HG02642 (cell line): ENCODE data around the gene AACS.
A peak's percentile ranks its signal among the peaks of the same experiment; 100 is the strongest.
"Not testable (repeated sequence)": the region's sequence is repeated elsewhere in the genome, so short reads cannot be mapped to it uniquely, and the experiment has no call there.

ENCODE experiments used
- ATAC-seq: cut with Tn5 transposase; IDR thresholded peaks from one replicate; pipeline ENCODE4 v1.9.1; 2021; ENCODE audit warnings: mild to moderate bottlenecking; ENCODE audit not compliant: unreplicated experiment, poor library complexity

The AACS gene, protein sequence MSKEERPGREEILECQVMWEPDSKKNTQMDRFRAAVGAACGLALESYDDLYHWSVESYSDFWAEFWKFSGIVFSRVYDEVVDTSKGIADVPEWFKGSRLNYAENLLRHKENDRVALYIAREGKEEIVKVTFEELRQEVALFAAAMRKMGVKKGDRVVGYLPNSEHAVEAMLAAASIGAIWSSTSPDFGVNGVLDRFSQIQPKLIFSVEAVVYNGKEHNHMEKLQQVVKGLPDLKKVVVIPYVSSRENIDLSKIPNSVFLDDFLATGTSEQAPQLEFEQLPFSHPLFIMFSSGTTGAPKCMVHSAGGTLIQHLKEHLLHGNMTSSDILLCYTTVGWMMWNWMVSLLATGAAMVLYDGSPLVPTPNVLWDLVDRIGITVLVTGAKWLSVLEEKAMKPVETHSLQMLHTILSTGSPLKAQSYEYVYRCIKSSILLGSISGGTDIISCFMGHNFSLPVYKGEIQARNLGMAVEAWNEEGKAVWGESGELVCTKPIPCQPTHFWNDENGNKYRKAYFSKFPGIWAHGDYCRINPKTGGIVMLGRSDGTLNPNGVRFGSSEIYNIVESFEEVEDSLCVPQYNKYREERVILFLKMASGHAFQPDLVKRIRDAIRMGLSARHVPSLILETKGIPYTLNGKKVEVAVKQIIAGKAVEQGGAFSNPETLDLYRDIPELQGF

DNA sequence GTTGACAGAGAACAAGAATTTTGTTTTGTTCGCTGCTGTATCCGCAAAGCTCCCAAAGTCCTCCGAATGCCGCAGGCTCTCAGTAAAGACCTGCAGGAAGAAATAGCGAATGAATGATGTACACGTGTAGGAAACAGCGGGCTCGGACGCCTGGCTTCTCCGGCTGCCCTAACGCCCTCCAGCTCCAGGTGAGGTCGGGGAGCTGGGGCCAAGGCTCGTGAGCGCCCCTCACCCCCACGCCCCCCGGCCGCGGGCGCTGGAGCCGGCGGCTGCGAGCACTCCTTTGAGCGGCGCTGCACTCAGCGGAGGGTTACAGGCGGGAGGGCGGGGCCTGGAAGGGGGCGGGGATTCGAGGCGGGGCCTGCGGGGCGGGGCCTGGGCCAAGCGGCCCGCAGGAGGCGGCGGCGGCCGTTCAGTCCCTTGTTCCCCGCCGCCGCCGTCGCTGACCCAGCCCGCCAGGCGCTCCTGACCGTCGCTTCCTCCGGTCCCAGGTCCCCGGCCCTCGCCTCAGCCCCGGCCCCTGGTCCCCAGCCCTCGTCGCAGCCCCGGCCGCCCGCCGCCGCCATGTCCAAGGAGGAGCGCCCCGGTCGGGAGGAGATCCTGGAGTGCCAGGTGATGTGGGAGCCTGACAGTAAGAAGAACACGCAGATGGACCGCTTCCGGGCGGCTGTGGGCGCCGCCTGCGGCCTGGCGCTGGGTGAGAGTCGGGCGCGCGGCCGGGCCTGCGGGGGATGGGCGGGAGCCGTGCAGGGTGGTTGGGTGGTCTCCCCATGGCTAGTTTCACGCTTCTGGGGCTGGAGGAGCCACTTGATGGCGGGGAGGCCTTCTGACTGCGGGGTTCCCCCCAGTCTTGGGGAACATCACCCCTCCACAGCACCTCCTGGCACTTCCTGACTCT lies at the start of gene AACS:
AACS (plus strand) TSS at position 415 of the 898 bp plus-strand sequence; CDS start at position 565, 150 bp downstream.
- peak; percentile 93 for ATAC-seq

DNA sequence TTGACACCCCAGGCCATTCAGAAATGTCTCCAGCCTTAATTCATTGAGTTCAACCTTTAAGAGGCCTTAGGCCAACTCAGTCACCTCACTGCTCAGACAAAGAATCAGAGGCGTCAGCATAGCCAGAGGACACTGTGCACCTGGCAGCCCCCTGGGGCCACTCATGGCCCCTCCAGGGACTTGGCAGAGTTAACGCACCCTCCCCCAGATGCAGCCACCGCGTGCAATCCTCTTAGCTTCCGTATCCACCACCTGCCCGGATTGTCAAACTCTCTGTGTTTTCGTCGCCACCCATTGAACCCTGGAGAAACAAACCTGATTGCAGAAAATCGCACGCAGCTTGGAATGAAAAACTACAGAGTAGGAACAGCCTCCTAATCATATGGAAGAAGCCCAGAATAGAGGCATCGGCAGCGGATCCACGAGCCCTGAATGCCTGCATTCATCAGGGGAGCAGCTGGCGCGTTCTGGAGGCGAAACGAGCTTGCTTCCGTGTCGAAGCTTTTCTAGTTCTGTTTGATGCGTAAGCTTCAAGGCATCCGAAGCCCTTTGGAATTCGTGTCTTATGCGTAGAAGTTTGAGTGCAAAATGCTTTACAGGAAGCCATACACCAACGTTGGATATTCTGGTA lies 49.4 kb upstream of the AACS start:
- ATAC-seq: no peak

DNA sequence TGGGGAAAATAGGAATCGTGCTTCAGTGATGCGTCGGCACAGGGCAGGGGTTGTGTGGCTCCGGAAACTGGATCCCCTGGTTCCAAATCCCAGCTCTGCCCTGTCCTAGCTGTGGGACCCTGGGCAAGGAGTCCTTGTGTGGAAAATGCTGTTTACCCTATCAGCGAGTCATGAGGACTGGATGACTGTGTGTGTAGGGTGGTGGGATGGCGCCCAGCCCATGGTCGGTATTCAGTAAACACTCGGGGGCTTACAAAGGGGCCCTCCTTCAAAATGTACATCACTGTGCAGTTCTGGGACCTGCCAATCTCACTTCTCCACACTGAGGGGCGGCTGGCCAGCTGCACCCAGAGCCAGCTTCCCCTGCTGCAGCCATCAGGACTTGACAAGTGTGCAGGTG lies 47.4 kb upstream of the AACS start:
- no peak for ATAC-seq

DNA sequence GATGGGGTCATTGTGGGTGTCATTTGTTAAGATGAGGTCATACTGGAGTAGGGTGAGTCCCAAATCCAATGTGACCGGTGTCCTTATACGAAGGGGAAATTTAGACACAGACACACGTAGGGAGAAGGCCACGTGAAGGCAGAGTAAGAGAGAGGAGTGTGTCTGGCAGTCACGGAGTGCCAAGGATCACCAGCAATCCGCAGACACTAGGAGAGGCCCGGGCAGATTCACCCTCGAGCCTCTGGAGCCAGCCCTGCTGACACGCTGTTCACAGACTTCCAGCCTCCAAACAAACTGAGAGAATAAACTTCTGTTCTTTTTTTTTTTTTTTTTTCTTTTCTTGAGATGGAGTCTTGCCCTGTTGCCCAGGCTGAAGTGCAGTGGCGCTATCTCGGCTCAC lies 46.9 kb upstream of the AACS start:
- no peak for ATAC-seq

DNA sequence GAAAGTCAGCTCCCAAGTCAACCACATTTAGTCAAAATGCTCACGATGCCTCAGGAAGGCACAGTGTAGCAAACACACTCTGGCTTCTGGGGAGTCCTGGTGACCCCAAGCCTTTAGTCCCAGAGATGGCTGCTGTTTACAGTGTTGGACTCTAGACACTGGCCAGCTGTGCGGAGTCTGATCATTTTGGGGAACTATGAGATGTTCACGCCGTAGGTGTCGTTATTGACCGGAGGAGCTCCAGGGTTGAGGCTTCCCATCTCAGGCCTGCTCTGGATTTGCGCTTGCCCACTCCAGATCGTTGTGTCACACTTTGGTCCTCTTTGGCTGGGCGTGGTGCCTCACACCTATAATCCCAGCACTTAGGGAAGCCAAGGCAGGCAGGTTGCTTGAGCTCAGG lies 44.1 kb upstream of the AACS start:
- ATAC-seq: no peak

DNA sequence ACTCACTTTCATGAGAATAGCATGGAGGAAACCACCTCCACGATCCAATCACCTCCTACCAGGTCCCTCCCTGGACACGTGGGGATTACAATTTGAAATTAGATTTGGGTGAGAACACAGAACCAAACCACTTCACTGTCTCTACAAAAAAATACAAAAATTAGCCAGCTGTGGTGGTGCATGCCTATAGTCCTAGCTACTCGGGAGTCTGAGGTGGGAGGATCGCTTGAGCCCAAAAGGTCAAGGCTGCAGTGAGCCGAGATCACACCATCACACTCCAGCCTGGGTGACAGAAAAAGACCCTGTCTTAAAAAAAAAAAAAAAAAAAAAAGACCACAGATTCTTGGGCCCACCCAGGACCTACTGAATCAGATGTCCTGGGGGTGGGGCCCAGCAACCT lies 43.5 kb upstream of the AACS start:
- ATAC-seq: no peak

DNA sequence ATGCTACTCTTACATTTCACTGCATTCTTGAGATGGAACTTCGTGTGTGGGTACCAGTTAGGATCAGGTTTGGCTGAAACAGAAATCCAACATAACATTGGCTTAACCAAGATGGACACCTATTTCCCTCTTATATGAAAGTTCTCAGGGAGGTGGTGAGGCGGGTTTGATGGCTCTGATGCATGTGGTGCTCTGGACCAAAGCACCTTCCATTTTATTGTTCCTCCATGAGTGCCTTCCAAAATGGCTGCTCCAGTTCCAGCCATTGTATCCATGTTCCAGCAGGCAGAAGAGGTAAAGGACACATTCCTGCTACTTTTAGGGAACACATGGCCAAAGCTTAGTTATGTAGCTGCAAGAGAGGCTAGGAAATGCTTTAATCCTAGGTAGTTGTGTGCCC lies 42.2 kb upstream of the AACS start:
- no peak for ATAC-seq

DNA sequence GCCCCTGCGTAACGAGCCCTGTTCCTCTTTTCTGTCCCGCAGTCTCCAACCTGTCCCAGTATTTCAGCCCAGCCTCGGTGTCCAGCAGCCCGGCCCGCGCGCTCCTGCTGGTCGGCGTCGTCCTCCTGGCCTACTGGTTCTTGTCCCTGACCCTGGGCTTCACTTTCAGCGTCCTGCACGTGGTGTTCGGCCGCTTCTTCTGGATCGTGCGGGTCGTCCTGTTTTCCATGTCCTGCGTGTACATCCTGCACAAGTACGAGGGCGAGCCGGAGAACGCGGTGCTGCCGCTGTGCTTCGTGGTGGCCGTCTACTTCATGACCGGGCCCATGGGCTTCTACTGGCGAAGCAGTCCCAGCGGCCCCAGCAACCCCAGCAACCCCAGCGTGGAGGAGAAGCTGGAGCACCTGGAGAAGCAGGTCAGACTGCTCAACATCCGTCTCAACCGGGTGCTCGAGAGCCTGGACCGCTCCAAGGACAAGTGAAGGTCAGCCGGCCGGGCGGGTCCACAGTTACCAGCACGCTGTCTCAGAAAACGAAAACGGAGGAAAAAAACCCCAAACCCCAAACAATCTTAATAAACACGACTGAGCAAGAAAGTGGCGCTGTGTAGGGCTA lies 40.2 kb upstream of the AACS start:
- ATAC-seq: no peak

DNA sequence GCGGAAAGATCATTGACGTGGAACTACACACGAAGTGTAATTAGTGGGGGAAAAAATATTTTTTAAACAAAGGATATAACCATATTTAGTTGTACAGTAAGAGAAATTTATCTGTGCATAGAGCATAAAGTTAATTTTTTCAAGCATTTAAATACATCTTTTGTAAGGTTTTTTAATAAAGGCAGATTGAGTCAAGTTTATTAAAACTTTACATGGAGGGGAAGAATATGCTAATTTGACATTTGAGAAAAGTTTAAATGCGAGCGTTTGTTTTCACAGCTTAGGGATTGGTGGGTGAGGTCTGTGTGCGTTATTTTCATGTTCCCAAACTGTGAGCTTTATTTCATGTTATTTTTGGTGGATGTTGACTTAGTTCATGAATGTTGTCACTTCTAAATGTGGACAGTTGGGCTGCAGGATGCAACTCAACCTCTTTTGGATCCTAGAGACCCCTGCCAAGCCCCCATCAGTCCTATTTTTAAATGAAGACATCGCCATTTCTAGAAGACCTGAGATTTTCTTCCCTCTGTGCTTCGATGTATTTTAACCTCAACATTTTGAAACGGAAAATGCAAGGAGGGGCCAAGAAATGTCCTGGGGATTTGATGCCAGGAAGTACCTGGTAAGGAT lies 39.5 kb upstream of the AACS start:
- ATAC-seq: no peak

DNA sequence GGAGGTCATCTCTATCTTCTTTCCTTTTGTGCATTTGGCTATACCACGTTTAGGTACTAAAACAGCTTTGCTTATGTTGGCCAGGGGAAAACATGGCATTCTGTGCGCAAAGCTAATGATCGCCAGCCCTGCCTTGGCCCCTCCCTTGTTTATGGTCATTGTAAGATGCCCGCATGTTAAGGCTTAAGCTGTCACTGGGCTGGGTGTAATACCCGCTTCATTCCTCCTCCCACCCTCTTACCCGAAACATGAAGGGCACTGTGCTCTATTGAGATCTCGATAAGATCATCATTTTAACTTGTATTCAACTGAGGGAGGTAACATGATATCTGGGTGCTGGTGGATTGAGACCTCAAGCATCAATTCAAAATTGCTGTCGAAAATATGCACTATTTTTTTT lies 37.1 kb upstream of the AACS start:
- ATAC-seq: no peak

DNA sequence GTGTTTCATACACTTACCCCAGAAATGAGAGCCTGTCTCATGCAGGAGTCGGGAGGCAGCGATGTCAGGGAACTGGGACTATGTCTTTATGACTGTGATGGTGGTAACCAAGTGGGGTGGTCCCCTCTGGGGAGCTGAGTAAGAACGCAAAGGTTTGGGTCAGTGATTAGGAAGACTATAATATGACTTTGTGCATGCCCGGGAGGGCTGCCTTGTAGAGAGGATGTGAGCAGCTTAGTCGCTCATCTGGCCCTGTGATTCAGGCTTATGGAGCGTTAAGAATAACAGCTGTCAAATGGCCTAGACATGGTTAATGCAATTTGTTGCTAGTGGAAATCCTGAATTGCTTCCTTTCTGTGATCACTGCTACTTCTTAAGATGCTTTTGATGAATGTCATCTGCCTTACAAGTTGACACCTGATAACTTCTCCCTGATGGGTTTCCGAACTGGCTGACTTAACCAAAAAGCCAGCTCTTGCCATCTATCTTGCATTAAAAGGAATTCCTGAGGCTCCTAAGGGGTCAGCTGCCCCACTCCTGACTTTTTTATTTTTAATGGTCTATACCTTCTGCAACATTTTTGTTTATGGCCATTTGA lies 35.4 kb upstream of the AACS start:
- ATAC-seq: no peak

DNA sequence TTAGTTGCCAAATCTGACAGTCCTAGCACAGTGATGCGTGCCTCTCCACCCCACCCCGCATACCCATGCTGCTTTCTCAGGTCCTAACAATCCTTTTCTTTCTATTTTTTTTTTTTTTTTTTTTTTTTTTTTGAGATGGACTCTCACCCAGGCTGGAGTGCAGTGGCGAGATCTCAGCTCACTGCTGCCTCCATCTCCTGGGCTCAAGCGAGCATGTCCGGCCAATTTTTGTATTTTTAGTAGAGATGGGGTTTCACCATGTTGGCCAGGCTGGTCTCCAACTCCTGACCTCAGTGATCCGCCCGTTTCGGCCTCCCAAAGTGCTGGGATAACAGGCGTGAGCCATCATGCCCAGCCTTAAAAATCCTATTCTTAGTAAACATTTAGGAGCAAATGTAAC lies 33.8 kb upstream of the AACS start:
- not testable (repeated sequence) for ATAC-seq

DNA sequence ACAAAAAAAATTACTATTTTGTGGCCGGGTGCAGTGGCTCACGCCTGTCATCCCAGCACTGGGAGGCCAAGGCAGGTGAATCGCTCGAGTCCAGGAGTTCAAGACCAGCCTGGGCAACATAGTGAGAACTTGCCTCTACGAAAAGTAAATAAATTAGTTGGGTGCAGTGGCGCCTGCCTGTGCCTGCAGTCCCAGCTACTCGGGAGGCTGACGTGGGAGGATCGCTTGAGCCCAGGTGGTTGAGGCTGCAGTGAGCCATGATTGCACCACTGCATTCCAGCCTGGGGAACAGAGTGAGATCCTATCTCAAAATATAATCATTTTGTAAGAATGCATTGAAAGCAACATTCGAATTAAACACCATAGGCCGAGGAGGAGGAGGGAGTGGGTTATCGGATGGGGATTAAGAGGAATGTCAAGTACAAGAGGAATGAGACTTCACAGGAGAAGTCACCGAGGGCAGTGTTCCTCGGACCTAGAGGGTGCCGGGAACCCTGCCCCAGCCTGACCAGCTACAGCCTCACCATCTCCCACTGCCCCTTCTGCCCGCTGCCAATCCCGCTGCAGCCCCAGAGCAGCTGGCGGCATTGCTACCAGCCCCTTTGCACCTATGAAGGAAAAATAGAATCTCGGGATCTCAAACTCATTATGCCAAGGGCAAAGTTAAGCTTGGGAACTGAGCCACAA lies 32.6 kb upstream of the AACS start:
- ATAC-seq: no peak

DNA sequence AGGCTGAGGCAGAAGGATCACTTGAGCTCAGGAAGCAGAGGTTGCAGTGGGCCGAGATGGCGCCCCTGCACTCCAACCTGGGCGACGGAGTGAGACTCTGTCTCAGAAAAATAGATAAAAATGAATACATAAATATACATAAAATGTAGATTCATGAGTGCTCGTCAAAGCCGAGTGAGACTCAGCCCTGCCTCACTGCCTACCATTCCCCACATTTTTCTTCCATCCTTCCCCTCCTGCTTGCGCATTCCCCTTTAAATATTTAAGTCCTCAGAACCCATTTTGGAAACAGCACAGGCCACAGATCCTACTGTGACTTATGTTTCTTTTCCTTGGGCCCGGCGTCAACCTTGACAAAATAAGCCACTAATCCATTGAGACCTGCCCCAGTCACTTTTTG lies 31.9 kb upstream of the AACS start:
- ATAC-seq: no peak

DNA sequence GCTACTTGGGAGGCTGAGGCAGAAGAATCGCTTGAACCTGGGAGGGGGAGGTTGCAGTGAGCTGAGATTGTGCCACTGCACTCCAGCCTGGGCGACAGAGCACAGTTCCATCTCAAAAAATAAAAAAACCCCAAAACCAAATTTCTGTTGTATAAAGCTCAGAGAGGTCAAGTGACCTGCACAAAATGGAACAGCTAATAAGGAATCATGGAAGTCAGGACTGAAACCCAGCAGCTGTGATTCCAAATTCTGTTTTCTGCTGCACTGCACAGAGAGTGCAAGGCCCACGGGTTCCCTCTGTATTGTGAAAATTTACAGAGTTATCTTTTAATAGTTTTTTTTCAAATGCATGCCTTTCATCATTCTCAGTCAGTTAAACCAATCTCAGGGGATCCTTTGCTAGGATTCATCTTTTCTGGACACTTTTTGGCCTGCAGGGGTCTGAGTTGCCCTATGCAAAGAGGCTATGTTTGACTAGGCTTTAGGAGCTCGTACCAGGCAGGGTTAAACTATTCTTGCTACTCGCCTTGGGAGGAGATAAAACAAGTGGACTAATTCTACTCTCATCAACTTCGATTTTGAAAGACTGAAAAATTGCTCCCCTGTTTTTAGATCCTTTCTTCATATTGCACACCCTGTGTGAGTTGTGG lies 26.1 kb upstream of the AACS start:
- no peak for ATAC-seq

DNA sequence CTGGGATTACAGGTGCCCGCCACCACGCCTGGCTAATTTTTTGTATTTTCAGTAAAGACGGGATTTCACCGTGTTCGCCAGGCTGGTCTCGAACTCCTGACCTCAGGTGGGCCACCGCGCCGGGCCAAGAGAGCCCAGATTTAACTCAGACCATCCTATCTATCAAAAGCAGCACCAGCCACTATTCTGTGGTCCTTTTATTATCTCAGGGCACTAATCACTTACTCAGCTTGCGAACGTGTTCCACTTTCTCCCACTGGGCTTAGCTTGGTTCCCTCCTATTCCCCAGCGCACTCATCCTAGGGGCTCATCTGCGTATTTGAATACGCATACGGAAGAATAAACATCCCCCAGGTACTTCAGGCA lies 16.2 kb upstream of the AACS start:
- ATAC-seq: no peak

DNA sequence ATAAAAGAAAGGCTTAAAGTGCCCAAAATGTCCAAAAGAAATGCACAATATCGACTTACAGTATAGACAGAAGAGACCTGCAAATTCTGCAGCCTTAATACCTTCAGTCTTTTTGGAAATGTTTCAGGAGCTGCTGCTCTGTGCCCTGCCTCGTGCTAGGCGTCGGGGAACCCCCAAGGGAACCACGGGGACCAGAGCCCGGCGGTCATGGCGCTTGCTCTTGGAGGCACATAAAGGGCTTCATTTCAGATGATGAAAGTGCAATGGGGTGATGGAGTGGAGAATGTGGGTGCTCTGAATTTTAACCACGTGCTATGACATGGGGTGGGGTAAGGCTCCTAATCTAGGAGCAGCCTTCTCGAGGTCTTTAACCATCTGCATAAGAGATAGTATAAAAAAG lies 14.8 kb upstream of the AACS start:
- no peak for ATAC-seq

DNA sequence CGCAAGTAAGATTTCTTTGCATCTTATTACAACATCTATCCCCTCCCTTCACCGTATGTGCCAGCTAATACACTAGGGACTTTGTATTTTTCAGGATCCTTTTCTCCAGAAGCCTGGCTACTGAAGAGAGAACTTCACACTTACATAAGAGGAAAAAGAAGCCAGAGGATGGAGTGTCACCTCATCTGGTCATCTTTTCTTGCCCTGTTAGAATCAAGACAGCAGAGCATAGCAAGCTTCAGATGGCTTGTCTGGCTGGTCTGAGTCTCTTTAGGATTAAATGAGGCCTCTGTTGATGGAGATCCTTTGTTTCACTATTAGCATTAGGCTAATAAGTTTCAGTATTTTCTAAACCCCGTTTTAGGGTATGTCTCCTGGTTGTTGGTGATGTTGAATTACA lies 14.4 kb upstream of the AACS start:
- ATAC-seq: no peak
